K562 (cell line): Measurements from ENCODE around the gene ELAC1. TPM values are rescaled to one million over a fixed set of nuclear protein-coding genes. Genes with fewer than 3 reads are reported as not detected.

Experiments used
- ATF1 ChIP-seq, 2 experiments: fragments of 450-650 bp in 1 of 2; IDR thresholded peaks; 2 replicates each; pipeline ENCODE4 v1.6.1; 2016; ENCODE audit warnings: missing compliant biosample characterization in 1 of 2, missing genetic modification characterization in 1 of 2
- CAMTA2 ChIP-seq: fragments of 250-450 bp; sonication (Bioruptor Pico); conservative IDR thresholded peaks from 2 replicates; pipeline ENCODE4 v1.5.1; 2022
- CBX1 ChIP-seq: sonication (generic); IDR thresholded peaks from 2 replicates; pipeline ENCODE4 v1.6.1; 2016; ENCODE audit warnings: antibody characterized with exemption, low read depth, mild to moderate bottlenecking
- CHD1 ChIP-seq: fragments of 200-600 bp; sonication (generic); IDR thresholded peaks from one replicate; pipeline ENCODE4 v1.6.1; 2012; ENCODE audit warnings: mild to moderate bottlenecking, moderate library complexity, low read length, inconsistent platforms
- EP400 ChIP-seq: fragments of 450-650 bp; IDR thresholded peaks from 2 replicates; pipeline ENCODE4 v1.6.1; 2017; ENCODE audit warnings: antibody characterized with exemption, mild to moderate bottlenecking, moderate library complexity
- NONO ChIP-seq, 2 experiments: fragments of 200-400 bp in 1 of 2; fragments of 450-650 bp in 1 of 2; formaldehyde crosslinking in 1 of 2; IDR thresholded peaks; 2 replicates each; pipeline ENCODE4 v1.6.1; 2017; ENCODE audit warnings: low read depth in 2 of 2, mild to moderate bottlenecking in 2 of 2, moderate library complexity in 2 of 2, low read length in 1 of 2
- PHF21A ChIP-seq: fragments of 450-650 bp; IDR thresholded peaks from 2 replicates; pipeline ENCODE4 v1.6.1; 2017; ENCODE audit warnings: low read depth, borderline replicate concordance
- POLR2H ChIP-seq: IDR thresholded peaks from 2 replicates; pipeline ENCODE4 v1.6.1; 2016; ENCODE audit warnings: missing genetic modification characterization, low read depth, mild to moderate bottlenecking, control low read depth, missing compliant biosample characterization, moderate library complexity
- SIN3A ChIP-seq, 2 experiments: fragments of 150-350 bp in 1 of 2; IDR thresholded peaks; 2 replicates each; pipeline ENCODE4 v1.6.1; 2011 to 2016; ENCODE audit warnings: borderline replicate concordance in 2 of 2, low read depth in 2 of 2, low read length in 2 of 2, mild to moderate bottlenecking in 2 of 2, moderate library complexity in 2 of 2; ENCODE audit not compliant: control insufficient read depth in 1 of 2
- SIN3B ChIP-seq: fragments of 450-650 bp; IDR thresholded peaks from 2 replicates; pipeline ENCODE4 v1.6.1; 2017; ENCODE audit warnings: low read depth, mild to moderate bottlenecking, moderate library complexity
- ZKSCAN8 ChIP-seq: fragments of 200-800 bp; sonication (Bioruptor generic); IDR thresholded peaks from 2 replicates; pipeline ENCODE4 v1.6.1; 2016; ENCODE audit warnings: missing genetic modification characterization, missing compliant biosample characterization
- ZNF232 ChIP-seq: sonication (generic); formaldehyde crosslinking; IDR thresholded peaks from 2 replicates; pipeline ENCODE4 v1.8.0; 2022; ENCODE audit warnings: mild to moderate bottlenecking, missing genetic modification reagents
- ZNF583 ChIP-seq: fragments of 250-450 bp; sonication (Bioruptor Pico); IDR thresholded peaks from 2 replicates; pipeline ENCODE4 v1.4.0; 2020
- ZNF589 ChIP-seq: fragments of 200-800 bp; sonication (Bioruptor generic); IDR thresholded peaks from 2 replicates; pipeline ENCODE4 v1.6.1; 2016; ENCODE audit warnings: low read depth, missing genetic modification characterization, missing compliant biosample characterization
- polyA plus RNA-seq, 8 experiments: library from polyadenylated mRNA; depleted of rRNA in 4 of 8; stranded (reverse) in 5 of 8; unstranded in 3 of 8; fragments of >200 nt; fragmentation: Nextera tagmentation in 2 of 8; fragmentation: Illumina TruSeq in 1 of 8; extraction: Ambion mirVana in 2 of 8; extraction: Trizol in 1 of 8; gene quantifications; 2 replicates each; pipeline versions ENCODE4 v1.2.1 to v1.2.3, GENCODE V29; 2011 to 2014; ENCODE audit warnings: inconsistent platforms in 1 of 8, missing spikeins in 1 of 8
- total RNA-seq, 7 experiments: library from RNA; depleted of rRNA in 6 of 7; stranded (reverse); fragments of >200 nt in 6 of 7; fragmentation: Illumina TruSeq in 2 of 7; extraction: Trizol in 2 of 7; gene quantifications; 2 replicates each; pipeline versions ENCODE4 v1.2.1 to v1.2.3, GENCODE V29; 2011 to 2021; ENCODE audit warnings: low replicate concordance in 1 of 7
- TF ChIP-seq, protein P1 (sequence below): sonication (generic); formaldehyde crosslinking; IDR thresholded peaks from 2 replicates; pipeline ENCODE4 v1.8.1; 2022; ENCODE audit warnings: missing genetic modification reagents
- TF ChIP-seq, protein P2 (sequence below), 2 experiments: fragments of 450-650 bp in 1 of 2; IDR thresholded peaks; 2 replicates each; pipeline ENCODE4 v1.6.1; 2011 to 2017; ENCODE audit warnings: low read depth in 2 of 2, antibody characterized with exemption in 1 of 2, borderline replicate concordance in 1 of 2, low read length in 1 of 2, mild to moderate bottlenecking in 1 of 2, mixed read lengths in 1 of 2; ENCODE audit not compliant: control insufficient read depth in 1 of 2

ELAC1 gene
- total and polyA plus RNA-seq, 9 of the 15 experiments (the other 6 are each of a cell fraction or from before 2014, with no cell fraction given): 3.7 to 7.7 (median 4.9) TPM

DNA sequence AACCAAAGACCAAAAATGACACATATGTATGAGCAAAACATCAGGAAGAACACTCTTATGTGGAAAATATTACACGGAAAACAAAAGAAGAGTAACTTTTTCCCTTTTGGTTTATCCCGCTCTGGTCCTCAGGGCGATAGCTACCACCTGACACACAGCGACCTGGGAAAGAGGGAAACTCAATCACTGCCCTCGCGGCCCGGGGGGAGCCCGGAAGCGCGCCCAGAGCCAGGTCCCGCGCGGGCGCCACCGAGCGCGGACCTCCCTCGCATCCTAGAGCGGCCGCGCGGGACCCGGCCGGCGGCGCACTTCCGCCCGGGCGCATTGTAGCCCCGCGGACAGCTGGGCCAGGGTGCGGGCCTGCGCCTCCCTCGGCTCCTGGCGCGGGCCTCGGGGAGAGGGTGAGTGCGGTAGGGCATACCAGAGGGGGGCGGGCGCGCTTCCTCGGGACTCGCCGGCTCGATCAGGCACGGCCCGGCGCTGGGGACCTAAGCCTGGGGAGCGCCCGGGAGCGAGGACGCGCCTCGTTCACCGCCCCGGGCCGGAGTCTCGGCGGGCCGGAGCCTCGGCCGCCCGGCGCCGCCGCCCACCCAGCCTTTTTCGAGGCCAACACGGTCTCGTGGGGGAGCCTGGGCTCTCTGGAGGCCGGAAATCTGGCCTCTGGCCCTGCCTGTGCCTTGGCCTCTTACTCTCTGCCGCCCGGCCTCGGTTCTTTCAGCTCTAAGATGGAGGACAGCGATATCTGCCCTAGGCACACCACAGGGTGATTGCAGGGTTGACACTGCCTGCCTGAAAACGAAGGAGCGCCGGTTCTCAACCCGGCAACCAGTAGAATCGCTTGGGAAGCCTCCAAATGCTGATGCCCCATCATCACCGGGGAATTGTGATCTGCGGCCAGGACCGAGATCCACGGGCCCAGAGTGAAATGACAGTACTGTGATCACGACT is at the start of gene ELAC1 (continued):
- TF ChIP-seq SIN3B: peak; percentile 69
- TF ChIP-seq, protein P1, sequence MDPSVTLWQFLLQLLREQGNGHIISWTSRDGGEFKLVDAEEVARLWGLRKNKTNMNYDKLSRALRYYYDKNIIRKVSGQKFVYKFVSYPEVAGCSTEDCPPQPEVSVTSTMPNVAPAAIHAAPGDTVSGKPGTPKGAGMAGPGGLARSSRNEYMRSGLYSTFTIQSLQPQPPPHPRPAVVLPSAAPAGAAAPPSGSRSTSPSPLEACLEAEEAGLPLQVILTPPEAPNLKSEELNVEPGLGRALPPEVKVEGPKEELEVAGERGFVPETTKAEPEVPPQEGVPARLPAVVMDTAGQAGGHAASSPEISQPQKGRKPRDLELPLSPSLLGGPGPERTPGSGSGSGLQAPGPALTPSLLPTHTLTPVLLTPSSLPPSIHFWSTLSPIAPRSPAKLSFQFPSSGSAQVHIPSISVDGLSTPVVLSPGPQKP (CRISPR knock-in tag): no peak
- TF ChIP-seq EP400: peak; percentile 40; the same call in 1 of the 2 replicates
- TF ChIP-seq POLR2H (tag): peak; percentile 61
- TF ChIP-seq, protein P2, sequence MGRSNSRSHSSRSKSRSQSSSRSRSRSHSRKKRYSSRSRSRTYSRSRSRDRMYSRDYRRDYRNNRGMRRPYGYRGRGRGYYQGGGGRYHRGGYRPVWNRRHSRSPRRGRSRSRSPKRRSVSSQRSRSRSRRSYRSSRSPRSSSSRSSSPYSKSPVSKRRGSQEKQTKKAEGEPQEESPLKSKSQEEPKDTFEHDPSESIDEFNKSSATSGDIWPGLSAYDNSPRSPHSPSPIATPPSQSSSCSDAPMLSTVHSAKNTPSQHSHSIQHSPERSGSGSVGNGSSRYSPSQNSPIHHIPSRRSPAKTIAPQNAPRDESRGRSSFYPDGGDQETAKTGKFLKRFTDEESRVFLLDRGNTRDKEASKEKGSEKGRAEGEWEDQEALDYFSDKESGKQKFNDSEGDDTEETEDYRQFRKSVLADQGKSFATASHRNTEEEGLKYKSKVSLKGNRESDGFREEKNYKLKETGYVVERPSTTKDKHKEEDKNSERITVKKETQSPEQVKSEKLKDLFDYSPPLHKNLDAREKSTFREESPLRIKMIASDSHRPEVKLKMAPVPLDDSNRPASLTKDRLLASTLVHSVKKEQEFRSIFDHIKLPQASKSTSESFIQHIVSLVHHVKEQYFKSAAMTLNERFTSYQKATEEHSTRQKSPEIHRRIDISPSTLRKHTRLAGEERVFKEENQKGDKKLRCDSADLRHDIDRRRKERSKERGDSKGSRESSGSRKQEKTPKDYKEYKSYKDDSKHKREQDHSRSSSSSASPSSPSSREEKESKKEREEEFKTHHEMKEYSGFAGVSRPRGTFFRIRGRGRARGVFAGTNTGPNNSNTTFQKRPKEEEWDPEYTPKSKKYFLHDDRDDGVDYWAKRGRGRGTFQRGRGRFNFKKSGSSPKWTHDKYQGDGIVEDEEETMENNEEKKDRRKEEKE (IDR thresholded peaks at IDR 0.05; ENCODE audit: borderline replicate concordance in 1 of 2, control insufficient read depth in 1 of 2, low read depth in 2 of 2, low read length in 1 of 2): peak in 1 of 2 experiments; percentile 49; a peak in 1 of 4 replicates
- TF ChIP-seq NONO (IDR thresholded peaks at IDR 0.05; ENCODE audit: low read depth in 2 of 2, low read length in 1 of 2): peak; percentile 40 to 72; a peak in 3 of 4 replicates
- TF ChIP-seq ZNF583 (CRISPR knock-in tag): 0 out of 2 replicates have a peak, but pooled peaks have one; percentile 14
- peak; percentile 50; the same call in 1 of the 2 replicates for TF ChIP-seq ZNF589 (CRISPR knock-in tag)
- peak in 1 of 2 experiments; percentile 56; a peak in 1 of 4 replicates for TF ChIP-seq SIN3A (IDR thresholded peaks at IDR 0.05; ENCODE audit: borderline replicate concordance in 2 of 2, control insufficient read depth in 1 of 2, low read depth in 2 of 2, low read length in 2 of 2)
- no peak for TF ChIP-seq ZKSCAN8 (CRISPR knock-in tag)
- TF ChIP-seq ATF1 (CRISPR knock-in tag; IDR thresholded peaks at IDR 0.05): no peak
- TF ChIP-seq ATF1 (tag; IDR thresholded peaks at IDR 0.05): peak; percentile 58; the same call in 1 of the 2 replicates
- TF ChIP-seq CAMTA2 (CRISPR knock-in tag): no peak
- peak; percentile 60; the same call in 1 of the 2 replicates for TF ChIP-seq CBX1
- TF ChIP-seq PHF21A: peak; percentile 85
- TF ChIP-seq ZNF232: 0 out of 2 replicates have a peak, but pooled peaks have one; percentile 32
- peak; percentile 12 for TF ChIP-seq CHD1
